Sigmoid colon (tissue), 4 donors: ENCODE results near the gene STOML1.

Source experiments
- EP300 ChIP-seq, 4 donors: sonication (generic); formaldehyde crosslinking; IDR thresholded peaks; one replicate each; pipeline ENCODE4 v1.6.1; 2017; ENCODE audit warnings: antibody characterized with exemption in 4 of 4
- POLR2A ChIP-seq, 2 donors: fragments of 450-650 bp; IDR thresholded peaks; one replicate each; pipeline ENCODE4 v1.6.1; 2016; ENCODE audit warnings: antibody characterized with exemption in 2 of 2, mild to moderate bottlenecking in 2 of 2, moderate library complexity in 2 of 2
- POLR2AphosphoS5 ChIP-seq, 4 donors: sonication (generic); formaldehyde crosslinking; IDR thresholded peaks; one replicate each; pipeline ENCODE4 v1.6.1; 2017; ENCODE audit warnings: antibody characterized with exemption in 4 of 4
- TF ChIP-seq, protein P1 (sequence below), 4 experiments: fragments of 450-650 bp in 3 of 4; fragments of 200-600 bp in 1 of 4; IDR thresholded peaks; one replicate each; pipeline ENCODE4 v1.5.1; 2016 to 2019; ENCODE audit warnings: antibody characterized with exemption in 4 of 4, mild to moderate bottlenecking in 3 of 4, moderate library complexity in 2 of 4

GRCh38 chr15:74007820-74008371, 15.8 kb upstream of the STOML1 start:
- TF ChIP-seq POLR2AphosphoS5 (IDR thresholded peaks at IDR 0.05) (peak in 1 of 4 donors; percentile 8), EP300 (IDR thresholded peaks at IDR 0.05) (no peak), POLR2A (IDR thresholded peaks at IDR 0.05) (no peak)
- TF ChIP-seq, protein P1, sequence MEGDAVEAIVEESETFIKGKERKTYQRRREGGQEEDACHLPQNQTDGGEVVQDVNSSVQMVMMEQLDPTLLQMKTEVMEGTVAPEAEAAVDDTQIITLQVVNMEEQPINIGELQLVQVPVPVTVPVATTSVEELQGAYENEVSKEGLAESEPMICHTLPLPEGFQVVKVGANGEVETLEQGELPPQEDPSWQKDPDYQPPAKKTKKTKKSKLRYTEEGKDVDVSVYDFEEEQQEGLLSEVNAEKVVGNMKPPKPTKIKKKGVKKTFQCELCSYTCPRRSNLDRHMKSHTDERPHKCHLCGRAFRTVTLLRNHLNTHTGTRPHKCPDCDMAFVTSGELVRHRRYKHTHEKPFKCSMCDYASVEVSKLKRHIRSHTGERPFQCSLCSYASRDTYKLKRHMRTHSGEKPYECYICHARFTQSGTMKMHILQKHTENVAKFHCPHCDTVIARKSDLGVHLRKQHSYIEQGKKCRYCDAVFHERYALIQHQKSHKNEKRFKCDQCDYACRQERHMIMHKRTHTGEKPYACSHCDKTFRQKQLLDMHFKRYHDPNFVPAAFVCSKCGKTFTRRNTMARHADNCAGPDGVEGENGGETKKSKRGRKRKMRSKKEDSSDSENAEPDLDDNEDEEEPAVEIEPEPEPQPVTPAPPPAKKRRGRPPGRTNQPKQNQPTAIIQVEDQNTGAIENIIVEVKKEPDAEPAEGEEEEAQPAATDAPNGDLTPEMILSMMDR (IDR thresholded peaks at IDR 0.05) = no peak
